ENCODE measurements around the gene CCNL1. TPM values are rescaled to one million over a fixed set of nuclear protein-coding genes. Genes with fewer than 3 reads are reported as not detected.

The CCNL1 gene
- total and polyA plus RNA-seq, 2 of the 8 experiments (the other 6 are each of a cell fraction or from before 2014, with no cell fraction given), result 64.5 to 68.6 TPM

GRCh38 chr3:157145606-157146322 is 14.2 kb downstream of the CCNL1 start (continued):
- TF ChIP-seq CHD7 (IDR thresholded peaks at IDR 0.05; ENCODE audit: insufficient replicate concordance, low read length) (no peak), ASH2L (IDR thresholded peaks at IDR 0.05; ENCODE audit: low read length) (no peak), CHD2 (IDR thresholded peaks at IDR 0.05; ENCODE audit: low read length) (no peak), HDAC2 (IDR thresholded peaks at IDR 0.05; ENCODE audit: borderline replicate concordance in 1 of 2, low read depth in 2 of 2, low read length in 2 of 2) (no peak), SP1 (IDR thresholded peaks at IDR 0.05; ENCODE audit: low read depth, low read length) (no peak), CHD1 (IDR thresholded peaks at IDR 0.05; ENCODE audit: low read depth, low read length) (no peak), RBBP5 (IDR thresholded peaks at IDR 0.05; ENCODE audit: borderline replicate concordance, low read depth, low read length) (no peak), NRF1 (IDR thresholded peaks at IDR 0.05; ENCODE audit: low read depth, low read length) (no peak), GABPA (IDR thresholded peaks at IDR 0.05; ENCODE audit: borderline replicate concordance, insufficient read depth, low read length) (no peak), PHF8 (conservative IDR thresholded peaks at IDR 0.05; ENCODE audit: low read depth, low read length) (no peak), SP4 (IDR thresholded peaks at IDR 0.05; ENCODE audit: low read length) (no peak)
